Heart right ventricle (tissue), 16 donors: ENCODE results near the gene MCFD2. TPM values are rescaled to one million over a fixed set of nuclear protein-coding genes. Genes with fewer than 3 reads are reported as not detected.

ENCODE experiments used
- ATAC-seq, 8 donors: fragments of 200-7000 bp; cut with Tn5 transposase; one replicate each; pipeline ENCODE4 v1.9.1; 2020; ENCODE audit warnings: mild to moderate bottlenecking in 8 of 8, moderate library complexity in 8 of 8, moderate number of reproducible peaks in 1 of 8
- DNase-seq, 2 donors: peaks; one replicate each; pipeline ENCODE4 v3.0.0-alpha.2; 2020
- H3K27ac ChIP-seq, 10 donors: fragments of 200-600 bp; sonication (generic) in 2 of 10; one replicate each; pipeline versions ENCODE4 v1.5.0 to v1.8.0; 2020 to 2022; ENCODE audit warnings: mild to moderate bottlenecking in 3 of 10
- H3K27me3 ChIP-seq, 7 donors: fragments of 200-600 bp; one replicate each; pipeline ENCODE4 v1.8.0; 2021 to 2022; ENCODE audit warnings: mild to moderate bottlenecking in 2 of 7
- H3K36me3 ChIP-seq, 9 donors: fragments of 200-600 bp; sonication (generic) in 1 of 9; one replicate each; pipeline versions ENCODE4 v1.5.0 to v1.8.0; 2020 to 2022; ENCODE audit warnings: mild to moderate bottlenecking in 2 of 9
- H3K4me1 ChIP-seq, 9 donors: fragments of 200-600 bp; sonication (generic) in 1 of 9; one replicate each; pipeline versions ENCODE4 v1.5.0 to v1.8.0; 2020 to 2022; ENCODE audit warnings: mild to moderate bottlenecking in 4 of 9
- H3K4me3 ChIP-seq, 10 donors: fragments of 200-600 bp; sonication (generic) in 2 of 10; one replicate each; pipeline versions ENCODE4 v1.5.0 to v1.8.0; 2020 to 2022; ENCODE audit warnings: mild to moderate bottlenecking in 7 of 10, moderate library complexity in 2 of 10
- H3K9me3 ChIP-seq, 11 donors: fragments of 200-600 bp in 10 of 11; sonication (generic) in 2 of 11; one replicate each; pipeline versions ENCODE4 v1.5.0 to v1.8.0; 2013 to 2022; ENCODE audit warnings: mild to moderate bottlenecking in 2 of 11, control low read depth in 1 of 11, moderate library complexity in 1 of 11
- CTCF ChIP-seq, 9 donors: fragments of 200-600 bp; sonication (generic) in 2 of 9; IDR thresholded peaks; one replicate each; pipeline versions ENCODE4 v1.5.0 to v1.8.0; 2021 to 2022; ENCODE audit warnings: antibody characterized with exemption in 9 of 9, mild to moderate bottlenecking in 5 of 9, moderate library complexity in 1 of 9
- WGBS, 2 donors: extraction: QIAGEN DNeasy Blood & Tissue Kit; methylation state at CpG; one replicate each; pipeline ENCODE4 v1.1.7; 2013; ENCODE audit warnings: inconsistent platforms in 1 of 2; 5-methylcytosine and 5-hydroxymethylcytosine counted together
- intact Hi-C, 10 donors: fragments of 100-400 bp; cut with DNase I; formaldehyde crosslinking; loops; one replicate each; pipeline versions ENCODE4 v1.11.1 to v1.14.2; 2022
- polyA plus RNA-seq, 2 donors: library from polyadenylated mRNA; stranded (reverse); fragments of 200-250 nt; gene quantifications; one replicate each; pipeline ENCODE4 v1.2.3, GENCODE V29; 2013
- total RNA-seq, 10 donors: library from RNA; stranded (reverse); fragmentation: NEBNext Ultra II Directional in 3 of 10; extraction: Animal tissue kit (Norgen Biotek cat#: 25700) in 3 of 10; gene quantifications; one replicate each; pipeline versions ENCODE4 v1.2.1 to v1.2.4, GENCODE V29; 2021 to 2023
- donor health status: Arrhythmogenic right ventricular cardiomyopathy.
- donor health status: ischemic (EF 13 %, LVEDD 7.1; RV severe dilation, severe dysfunction).
- donor health status: healthy with polysubstance abuse.
- donor health status: DM: no; HTN: yes; CAD: no.
- donor health status: DM: no; HTN: no; CAD: no.
- donor health status: ischemic (EF 25% LVEDD 6.9; RV normal size, moderate dysfunction).
- donor health status: ischemic (EF 25% LVEDD 5.7; RV mildly dilated, moderate dysfunction).
- donor health status: healthy.
- donor health status: DM: yes; HTN: yes; CAD: no.
- donor health status: Ischemic cardiomyopathy.
- donor health status: ischemic (EF 35%, LVEDD 5.7; RV mildly dilated, moderate dysfunction).
- donor health status: nonischemic (EF 11% LVEDD 7.7; RV severe dilation, severe dysfunction).
- donor health status: DM: yes; HTN: yes; CAD: no.
- donor health status: PGD.
- donor health status: ischemic (EF 29% LVEDD 5.4; RV normal size, mild dysfunction).
- donor health status: nonischemic (EF 23%, LVEDD 6.1; RV moderate dilation, normal function).

MCFD2 gene
- total and polyA plus RNA-seq, 12 donors, result 13.2 to 88.4 (median 53.2) TPM

DNA sequence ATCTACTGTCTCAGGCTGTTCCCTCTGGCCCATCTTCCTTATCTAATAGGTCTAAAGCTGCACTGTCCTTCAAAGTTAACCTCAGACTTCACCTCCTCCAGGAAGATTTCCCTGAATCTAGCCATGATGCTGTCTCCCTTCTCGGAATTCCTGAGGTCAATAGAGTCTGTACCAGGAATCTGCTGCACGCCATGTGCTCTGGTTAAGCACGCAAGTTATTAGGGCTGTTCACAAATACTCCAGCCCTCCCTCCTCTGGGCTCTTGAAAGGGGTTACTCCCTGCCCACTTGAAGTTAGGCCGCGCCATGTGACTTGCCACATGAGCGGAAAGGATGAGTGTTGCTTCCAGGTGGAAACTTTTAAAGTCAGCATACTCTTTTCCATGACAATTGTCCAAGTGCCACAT is 43.6 kb downstream of the MCFD2 start:
- Histone ChIP-seq H3K27ac (no peak overlapping the region), H3K4me1 (peaks cover 15 to 70% (median 54%) of the 10 kb centered on the region in 9 donors), H3K9me3 (no peaks in the 10 kb centered on the region), H3K36me3 (no peaks in the 10 kb centered on the region), H3K4me3 (no peak overlapping the region), H3K27me3 (no peaks in the 10 kb centered on the region)
- intact Hi-C loops, result loop anchor here in 5 of 10 donors (2.0 to 10.0 kb wide), 4 partner anchors 55 to 170 kb away; no protein-coding TSS in a partner anchor
- DNase-seq (no peak), ATAC-seq (no peak)
- WGBS, 2 donors, result 96 to 97% methylated on average over 6 of the region's 6 CpGs
- TF ChIP-seq CTCF (IDR thresholded peaks at IDR 0.05), result no peak

GRCh38 chr2:46870051-46870839 is 45.4 kb downstream of the MCFD2 start:
- Histone ChIP-seq H3K36me3 (no peaks in the 10 kb centered on the region), H3K4me3 (no peak overlapping the region), H3K27ac (no peak overlapping the region), H3K9me3 (peaks cover 0 to 6% (median 3%) of the 10 kb centered on the region in 11 donors), H3K27me3 (no peaks in the 10 kb centered on the region), H3K4me1 (peaks cover 12 to 62% (median 47%) of the 10 kb centered on the region in 9 donors)
- WGBS, 2 donors, result 93% methylated on average over 8 of the region's 8 CpGs
- intact Hi-C loops, result loop anchor here in 4 of 10 donors (5.0 to 10.0 kb wide), 3 partner anchors 53 to 168 kb away; no protein-coding TSS in a partner anchor
- ATAC-seq (no peak), DNase-seq (no peak)
- TF ChIP-seq CTCF (IDR thresholded peaks at IDR 0.05), result no peak

- Histone ChIP-seq H3K36me3 (no peaks in the 10 kb centered on the region), H3K9me3 (peaks cover 0 to 12% (median 7%) of the 10 kb centered on the region in 11 donors), H3K4me1 (peaks cover 12 to 56% (median 43%) of the 10 kb centered on the region in 9 donors), H3K27me3 (no peaks in the 10 kb centered on the region), H3K4me3 (no peak overlapping the region), H3K27ac (no peak overlapping the region)
- WGBS, 2 donors, result 45 to 59% methylated on average over 3 of the region's 3 CpGs
- intact Hi-C loops, result loop anchor here in 4 of 10 donors (5.0 to 10.0 kb wide), 3 partner anchors 52 to 167 kb away; no protein-coding TSS in a partner anchor
- ATAC-seq, result peak in 1 of 8 donors; percentile 5
- no peak for TF ChIP-seq CTCF (IDR thresholded peaks at IDR 0.05)
- no peak for DNase-seq
These were observed 46.0 kb downstream of the MCFD2 start for GRCh38 chr2:46869621-46870020.

- Histone ChIP-seq H3K36me3 (no peaks in the 10 kb centered on the region), H3K27ac (peak overlapping the region; percentile 41 to 83 (median 76)), H3K9me3 (peaks cover 0 to 17% (median 7%) of the 10 kb centered on the region in 11 donors), H3K4me1 (peaks cover 3 to 43% (median 24%) of the 10 kb centered on the region in 9 donors), H3K4me3 (no peak overlapping the region), H3K27me3 (no peaks in the 10 kb centered on the region)
- DNase-seq (peak; percentile 42 to 79), ATAC-seq (peak; percentile 56 to 92 (median 85))
- no peak for TF ChIP-seq CTCF (IDR thresholded peaks at IDR 0.05)
- WGBS, 2 donors, result 56 to 70% methylated on average over 11 of the region's 11 CpGs
- intact Hi-C loops, result no loop called here
These were observed 48.8 kb downstream of the MCFD2 start for GRCh38 chr2:46866770-46867246.
